Liver (tissue), 9 donors: ENCODE data around the gene NOM1. TPM values are rescaled to one million over a fixed set of nuclear protein-coding genes. Genes with fewer than 3 reads are reported as not detected.

Experiments used
- DNase-seq: peaks from one replicate; pipeline ENCODE4 v3.0.0-alpha.2; 2017; ENCODE audit warnings: low spot score
- H3K27ac ChIP-seq, 2 donors: one replicate each; pipeline ENCODE4 v1.7.0; 2013; ENCODE audit warnings: inconsistent platforms in 2 of 2, low read length in 2 of 2, control low read depth in 1 of 2, low read depth in 1 of 2, mild to moderate bottlenecking in 1 of 2
- H3K27me3 ChIP-seq, 4 donors: one replicate each; pipeline versions ENCODE4 v1.6.1 to v1.7.0; 2013; ENCODE audit warnings: low read length in 3 of 4, inconsistent platforms in 1 of 4, mild to moderate bottlenecking in 1 of 4, moderate library complexity in 1 of 4; ENCODE audit not compliant: control insufficient read depth in 4 of 4, insufficient read depth in 4 of 4
- H3K36me3 ChIP-seq, 4 donors: one replicate each; pipeline versions ENCODE4 v1.6.1 to v1.7.0; 2013; ENCODE audit warnings: low read length in 3 of 4, mild to moderate bottlenecking in 3 of 4, low read depth in 1 of 4, moderate library complexity in 1 of 4; ENCODE audit not compliant: control insufficient read depth in 4 of 4, insufficient read depth in 3 of 4
- H3K4me1 ChIP-seq, 4 donors: one replicate each; pipeline versions ENCODE4 v1.6.1 to v1.7.0; 2013; ENCODE audit warnings: low read length in 3 of 4, mild to moderate bottlenecking in 3 of 4, moderate library complexity in 1 of 4; ENCODE audit not compliant: control insufficient read depth in 4 of 4, insufficient read depth in 4 of 4
- H3K4me3 ChIP-seq, 3 donors: one replicate each; pipeline versions ENCODE4 v1.6.1 to v1.7.0; 2013; ENCODE audit warnings: low read length in 3 of 3, control low read depth in 1 of 3, low read depth in 1 of 3, mild to moderate bottlenecking in 1 of 3
- H3K9ac ChIP-seq, 2 donors: one replicate each; pipeline ENCODE4 v1.7.0; 2013; ENCODE audit warnings: low read length in 2 of 2, mild to moderate bottlenecking in 2 of 2, moderate library complexity in 2 of 2, control low read depth in 1 of 2, low read depth in 1 of 2
- H3K9me3 ChIP-seq, 4 donors: one replicate each; pipeline versions ENCODE4 v1.6.1 to v1.7.0; 2013; ENCODE audit warnings: low read length in 3 of 4; ENCODE audit not compliant: control insufficient read depth in 4 of 4
- EGR1 ChIP-seq, 2 donors: IDR thresholded peaks; 2 replicates each; pipeline ENCODE4 v1.6.1; 2016 to 2018; ENCODE audit warnings: antibody characterized with exemption in 2 of 2, low read depth in 2 of 2
- FOXA1 ChIP-seq: IDR thresholded peaks from 2 replicates; pipeline ENCODE4 v1.6.1; 2016; ENCODE audit warnings: antibody characterized with exemption
- FOXA2 ChIP-seq: IDR thresholded peaks from 2 replicates; pipeline ENCODE4 v1.6.1; 2016; ENCODE audit warnings: antibody characterized with exemption
- HNF4A ChIP-seq, 2 donors: conservative IDR thresholded peaks; 2 replicates each; pipeline ENCODE4 v1.6.1; 2016; ENCODE audit warnings: antibody characterized with exemption in 2 of 2, mild to moderate bottlenecking in 2 of 2
- HNF4G ChIP-seq: IDR thresholded peaks from 2 replicates; pipeline ENCODE4 v1.6.1; 2016; ENCODE audit warnings: antibody characterized with exemption
- JUND ChIP-seq, 2 donors: IDR thresholded peaks; 2 replicates each; pipeline ENCODE4 v1.6.1; 2016; ENCODE audit warnings: antibody characterized with exemption in 2 of 2
- NR2F2 ChIP-seq: IDR thresholded peaks from 2 replicates; pipeline ENCODE4 v1.6.1; 2016; ENCODE audit warnings: antibody characterized with exemption
- RXRA ChIP-seq, 2 donors: IDR thresholded peaks; 2 replicates each; pipeline ENCODE4 v1.6.1; 2017 to 2018; ENCODE audit warnings: antibody characterized with exemption in 2 of 2, mild to moderate bottlenecking in 1 of 2
- SP1 ChIP-seq: IDR thresholded peaks from 2 replicates; pipeline ENCODE4 v1.6.1; 2018; ENCODE audit warnings: antibody characterized with exemption, mild to moderate bottlenecking
- TAF1 ChIP-seq: conservative IDR thresholded peaks from 2 replicates; pipeline ENCODE4 v1.6.1; 2016; ENCODE audit warnings: antibody characterized with exemption, mild to moderate bottlenecking
- WGBS: extraction: QIAGEN DNeasy Blood & Tissue Kit; methylation state at CpG from one replicate; pipeline ENCODE4 v1.1.7; 2013; 5-methylcytosine and 5-hydroxymethylcytosine counted together
- polyA plus RNA-seq, 2 donors: library from polyadenylated mRNA; stranded (reverse) in 1 of 2; unstranded in 1 of 2; fragments of 200-250 nt in 1 of 2; fragments of >200 nt in 1 of 2; fragmentation: Nextera tagmentation in 1 of 2; extraction: Ambion mirVana in 1 of 2; gene quantifications; one replicate each; pipeline versions ENCODE4 v1.2.1 to v1.2.3, GENCODE V29; 2013 to 2015
- total RNA-seq, 2 donors: library from RNA; depleted of rRNA; stranded (reverse); fragments of >200 nt; gene quantifications; one replicate each; pipeline ENCODE4 v1.2.3, GENCODE V29; 2014
- TF ChIP-seq, protein P1 (sequence below): IDR thresholded peaks from 2 replicates; pipeline ENCODE4 v1.6.1; 2016; ENCODE audit warnings: antibody characterized with exemption
- TF ChIP-seq, protein P2 (sequence below): IDR thresholded peaks from 2 replicates; pipeline ENCODE4 v1.6.1; 2016; ENCODE audit warnings: antibody characterized with exemption
- TF ChIP-seq, protein P3 (sequence below): IDR thresholded peaks from 2 replicates; pipeline ENCODE4 v1.6.1; 2016; ENCODE audit warnings: antibody characterized with exemption
- TF ChIP-seq, protein P4 (sequence below): IDR thresholded peaks from 2 replicates; pipeline ENCODE4 v1.6.1; 2016; ENCODE audit warnings: antibody characterized with exemption, mild to moderate bottlenecking
- TF ChIP-seq, protein P5 (sequence below): fragments of 150-350 bp; IDR thresholded peaks from 2 replicates; pipeline ENCODE4 v1.5.1; 2017; ENCODE audit warnings: improper control_type of control experiment, low read depth, low read length; ENCODE audit not compliant: missing input control
- donor health status: healthy.
- donor health status: healthy.
- donor health status: healthy.
- donor health status: healthy.
- donor health status: healthy.

NOM1 gene
- total and polyA plus RNA-seq, 4 donors, result 4.0 to 11.4 (median 6.2) TPM

DNA sequence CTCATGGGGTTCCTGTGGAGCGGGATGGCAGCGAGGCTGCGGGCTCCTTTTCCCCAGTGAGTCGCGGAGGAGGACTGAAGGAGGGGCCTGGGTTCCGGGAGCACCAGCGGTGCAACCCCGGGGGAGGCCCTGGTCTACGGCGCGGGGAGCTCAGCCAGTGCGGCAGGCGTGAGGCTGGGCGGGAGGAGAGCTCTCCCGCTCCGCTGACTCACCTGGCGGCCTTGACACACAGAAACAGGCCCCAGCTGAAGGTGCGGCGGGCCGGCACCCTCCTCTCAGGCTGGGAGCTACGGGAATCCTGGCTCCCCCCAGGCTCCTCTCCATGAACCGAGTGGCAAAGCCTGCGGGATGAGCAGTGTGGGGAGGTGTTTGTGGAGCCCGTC is 6.8 kb upstream of the NOM1 start:
- H3K9me3 ChIP-seq, result peaks cover 0 to 3% (median 0%) of the 10 kb centered on the region in 4 donors
- H3K27ac ChIP-seq, result no peak overlapping the region
- H3K4me3 ChIP-seq, result no peak overlapping the region
- TF ChIP-seq JUND (IDR thresholded peaks at IDR 0.05), result no peak
- TF ChIP-seq, protein P1, sequence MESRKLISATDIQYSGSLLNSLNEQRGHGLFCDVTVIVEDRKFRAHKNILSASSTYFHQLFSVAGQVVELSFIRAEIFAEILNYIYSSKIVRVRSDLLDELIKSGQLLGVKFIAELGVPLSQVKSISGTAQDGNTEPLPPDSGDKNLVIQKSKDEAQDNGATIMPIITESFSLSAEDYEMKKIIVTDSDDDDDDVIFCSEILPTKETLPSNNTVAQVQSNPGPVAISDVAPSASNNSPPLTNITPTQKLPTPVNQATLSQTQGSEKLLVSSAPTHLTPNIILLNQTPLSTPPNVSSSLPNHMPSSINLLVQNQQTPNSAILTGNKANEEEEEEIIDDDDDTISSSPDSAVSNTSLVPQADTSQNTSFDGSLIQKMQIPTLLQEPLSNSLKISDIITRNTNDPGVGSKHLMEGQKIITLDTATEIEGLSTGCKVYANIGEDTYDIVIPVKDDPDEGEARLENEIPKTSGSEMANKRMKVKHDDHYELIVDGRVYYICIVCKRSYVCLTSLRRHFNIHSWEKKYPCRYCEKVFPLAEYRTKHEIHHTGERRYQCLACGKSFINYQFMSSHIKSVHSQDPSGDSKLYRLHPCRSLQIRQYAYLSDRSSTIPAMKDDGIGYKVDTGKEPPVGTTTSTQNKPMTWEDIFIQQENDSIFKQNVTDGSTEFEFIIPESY, result no peak
- no peak for TF ChIP-seq HNF4A (conservative IDR thresholded peaks at IDR 0.05)
- no peak for TF ChIP-seq TAF1
- TF ChIP-seq HNF4G, result no peak
- TF ChIP-seq RXRA (IDR thresholded peaks at IDR 0.05), result no peak
- TF ChIP-seq, protein P2, sequence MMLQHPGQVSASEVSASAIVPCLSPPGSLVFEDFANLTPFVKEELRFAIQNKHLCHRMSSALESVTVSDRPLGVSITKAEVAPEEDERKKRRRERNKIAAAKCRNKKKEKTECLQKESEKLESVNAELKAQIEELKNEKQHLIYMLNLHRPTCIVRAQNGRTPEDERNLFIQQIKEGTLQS, result no peak
- TF ChIP-seq, protein P3, sequence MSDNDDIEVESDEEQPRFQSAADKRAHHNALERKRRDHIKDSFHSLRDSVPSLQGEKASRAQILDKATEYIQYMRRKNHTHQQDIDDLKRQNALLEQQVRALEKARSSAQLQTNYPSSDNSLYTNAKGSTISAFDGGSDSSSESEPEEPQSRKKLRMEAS, result no peak
- TF ChIP-seq FOXA1, result no peak
- TF ChIP-seq FOXA2, result no peak
- TF ChIP-seq NR2F2, result no peak
- TF ChIP-seq, protein P4, sequence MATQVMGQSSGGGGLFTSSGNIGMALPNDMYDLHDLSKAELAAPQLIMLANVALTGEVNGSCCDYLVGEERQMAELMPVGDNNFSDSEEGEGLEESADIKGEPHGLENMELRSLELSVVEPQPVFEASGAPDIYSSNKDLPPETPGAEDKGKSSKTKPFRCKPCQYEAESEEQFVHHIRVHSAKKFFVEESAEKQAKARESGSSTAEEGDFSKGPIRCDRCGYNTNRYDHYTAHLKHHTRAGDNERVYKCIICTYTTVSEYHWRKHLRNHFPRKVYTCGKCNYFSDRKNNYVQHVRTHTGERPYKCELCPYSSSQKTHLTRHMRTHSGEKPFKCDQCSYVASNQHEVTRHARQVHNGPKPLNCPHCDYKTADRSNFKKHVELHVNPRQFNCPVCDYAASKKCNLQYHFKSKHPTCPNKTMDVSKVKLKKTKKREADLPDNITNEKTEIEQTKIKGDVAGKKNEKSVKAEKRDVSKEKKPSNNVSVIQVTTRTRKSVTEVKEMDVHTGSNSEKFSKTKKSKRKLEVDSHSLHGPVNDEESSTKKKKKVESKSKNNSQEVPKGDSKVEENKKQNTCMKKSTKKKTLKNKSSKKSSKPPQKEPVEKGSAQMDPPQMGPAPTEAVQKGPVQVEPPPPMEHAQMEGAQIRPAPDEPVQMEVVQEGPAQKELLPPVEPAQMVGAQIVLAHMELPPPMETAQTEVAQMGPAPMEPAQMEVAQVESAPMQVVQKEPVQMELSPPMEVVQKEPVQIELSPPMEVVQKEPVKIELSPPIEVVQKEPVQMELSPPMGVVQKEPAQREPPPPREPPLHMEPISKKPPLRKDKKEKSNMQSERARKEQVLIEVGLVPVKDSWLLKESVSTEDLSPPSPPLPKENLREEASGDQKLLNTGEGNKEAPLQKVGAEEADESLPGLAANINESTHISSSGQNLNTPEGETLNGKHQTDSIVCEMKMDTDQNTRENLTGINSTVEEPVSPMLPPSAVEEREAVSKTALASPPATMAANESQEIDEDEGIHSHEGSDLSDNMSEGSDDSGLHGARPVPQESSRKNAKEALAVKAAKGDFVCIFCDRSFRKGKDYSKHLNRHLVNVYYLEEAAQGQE, result no peak
- H3K36me3 ChIP-seq, result no peaks in the 10 kb centered on the region
- peaks cover 0 to 2% (median 0%) of the 10 kb centered on the region in 4 donors for H3K4me1 ChIP-seq
- no peak overlapping the region for H3K9ac ChIP-seq
- peaks cover 0 to 3% (median 0%) of the 10 kb centered on the region in 4 donors for H3K27me3 ChIP-seq
- no peak for DNase-seq
- WGBS, result 43% methylated on average over 24 of the region's 24 CpGs

DNA sequence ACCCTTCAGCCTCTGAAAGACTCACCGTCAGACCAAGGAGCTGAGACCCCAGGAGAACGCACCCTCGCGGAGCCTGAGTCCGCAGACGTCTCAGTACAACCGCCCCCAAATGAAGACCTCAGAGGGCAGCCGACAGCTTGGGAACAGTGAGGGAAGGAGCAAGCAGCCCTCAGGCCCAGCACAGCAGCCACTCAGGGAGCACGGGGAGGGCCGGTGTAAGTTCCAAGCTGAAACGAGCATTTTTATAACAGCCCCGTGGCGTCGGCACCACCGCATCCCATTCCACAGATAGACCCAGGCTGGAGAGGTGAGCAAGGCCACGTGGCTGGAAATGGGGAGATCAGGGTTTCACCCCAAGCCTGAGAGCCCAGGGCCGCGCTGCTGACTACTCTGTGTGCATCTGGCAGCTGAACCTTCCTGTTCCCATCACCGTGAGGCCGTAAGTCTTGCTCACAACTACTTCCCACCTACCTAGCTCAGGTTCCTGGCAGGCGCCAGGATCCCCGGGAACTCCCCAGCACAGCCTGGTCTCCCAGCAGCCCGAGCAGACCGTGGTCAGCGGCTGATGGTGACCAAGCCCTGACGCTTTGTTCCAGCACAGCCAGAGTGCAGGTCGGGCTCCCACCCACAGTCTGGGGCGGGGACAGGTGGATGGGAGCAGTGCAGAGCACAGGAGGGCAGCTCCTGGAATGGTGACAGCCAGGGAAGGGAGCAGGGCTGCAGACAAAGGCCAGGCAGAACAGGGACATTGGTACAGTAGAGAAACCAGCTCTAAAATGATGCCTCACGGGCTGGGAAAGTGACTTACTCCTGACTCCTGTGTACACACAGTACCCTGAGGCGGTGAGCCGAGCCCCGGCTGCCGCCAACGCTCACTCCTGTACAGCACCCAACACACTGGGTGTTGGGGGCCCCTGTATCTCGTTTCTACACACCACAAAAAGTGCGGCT is 6.1 kb upstream of the NOM1 start:
- no peak for DNase-seq
- WGBS, result 34% methylated on average over 36 of the region's 36 CpGs
- Histone ChIP-seq H3K4me3 (no peak overlapping the region), H3K27me3 (peaks cover 0 to 3% (median 0%) of the 10 kb centered on the region in 4 donors), H3K27ac (no peak overlapping the region), H3K9ac (no peak overlapping the region), H3K36me3 (no peaks in the 10 kb centered on the region), H3K4me1 (peaks cover 0 to 2% (median 0%) of the 10 kb centered on the region in 4 donors), H3K9me3 (peaks cover 0 to 3% (median 0%) of the 10 kb centered on the region in 4 donors)
- TF ChIP-seq JUND (IDR thresholded peaks at IDR 0.05) (no peak), RXRA (IDR thresholded peaks at IDR 0.05) (no peak), FOXA1 (no peak), HNF4A (conservative IDR thresholded peaks at IDR 0.05) (no peak), EGR1 (IDR thresholded peaks at IDR 0.05; ENCODE audit: low read depth in 2 of 2) (no peak), SP1 (no peak), NR2F2 (no peak), HNF4G (no peak)
- TF ChIP-seq, protein P5, sequence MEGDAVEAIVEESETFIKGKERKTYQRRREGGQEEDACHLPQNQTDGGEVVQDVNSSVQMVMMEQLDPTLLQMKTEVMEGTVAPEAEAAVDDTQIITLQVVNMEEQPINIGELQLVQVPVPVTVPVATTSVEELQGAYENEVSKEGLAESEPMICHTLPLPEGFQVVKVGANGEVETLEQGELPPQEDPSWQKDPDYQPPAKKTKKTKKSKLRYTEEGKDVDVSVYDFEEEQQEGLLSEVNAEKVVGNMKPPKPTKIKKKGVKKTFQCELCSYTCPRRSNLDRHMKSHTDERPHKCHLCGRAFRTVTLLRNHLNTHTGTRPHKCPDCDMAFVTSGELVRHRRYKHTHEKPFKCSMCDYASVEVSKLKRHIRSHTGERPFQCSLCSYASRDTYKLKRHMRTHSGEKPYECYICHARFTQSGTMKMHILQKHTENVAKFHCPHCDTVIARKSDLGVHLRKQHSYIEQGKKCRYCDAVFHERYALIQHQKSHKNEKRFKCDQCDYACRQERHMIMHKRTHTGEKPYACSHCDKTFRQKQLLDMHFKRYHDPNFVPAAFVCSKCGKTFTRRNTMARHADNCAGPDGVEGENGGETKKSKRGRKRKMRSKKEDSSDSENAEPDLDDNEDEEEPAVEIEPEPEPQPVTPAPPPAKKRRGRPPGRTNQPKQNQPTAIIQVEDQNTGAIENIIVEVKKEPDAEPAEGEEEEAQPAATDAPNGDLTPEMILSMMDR, result no peak
- TF ChIP-seq, protein P1, result no peak
